Bone marrow (tissue), 2 donors: ENCODE data around the gene BACE2.

Experiments
- DNase-seq, 2 donors: peaks; one replicate each; lab custom pipeline; 2025; lab: John Stamatoyannopoulos, UW

The BACE2 gene

GRCh38 chr21:41322496-41323382, 154.8 kb downstream of the BACE2 start:
- no peak for DNase-seq

DNA sequence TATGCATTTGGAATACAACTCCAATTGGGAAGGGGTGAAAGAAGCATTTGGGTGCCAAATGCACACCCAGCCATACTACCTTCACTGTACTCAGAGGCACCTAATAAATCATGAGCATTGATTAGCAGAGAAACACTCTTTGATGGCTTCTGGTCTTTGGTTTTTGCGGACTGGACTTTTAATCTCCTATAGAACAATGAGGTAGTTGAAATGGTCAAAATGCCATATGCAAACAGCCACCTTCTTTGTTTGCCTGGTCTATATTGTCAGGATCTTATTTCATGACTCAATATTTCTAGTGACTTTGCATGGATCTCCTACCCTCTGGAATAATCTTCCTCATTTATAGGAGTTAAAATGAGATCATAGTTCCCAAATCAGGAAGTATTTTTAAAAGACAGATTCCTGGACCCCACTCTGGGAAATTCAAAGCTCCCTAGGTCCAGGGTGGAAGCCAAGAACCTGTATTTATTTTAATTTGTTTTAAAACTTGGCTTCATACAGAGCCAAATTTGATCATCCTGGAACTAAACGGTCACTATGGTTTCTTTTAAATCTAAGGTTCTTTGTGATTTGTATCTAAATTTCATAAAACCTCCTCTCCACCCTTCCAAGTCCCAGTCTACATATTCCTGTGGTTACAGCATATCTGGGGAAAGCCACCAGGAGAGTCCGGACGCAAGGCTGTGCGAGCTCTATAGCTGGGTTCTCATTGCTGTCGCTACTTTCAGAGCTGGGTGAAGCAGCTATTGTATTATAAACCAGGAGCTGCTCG, 157.4 kb downstream of the BACE2 start:
- DNase-seq = no peak

- no peak for DNase-seq
Measured at GRCh38 chr21:41326414-41327080, 158.6 kb downstream of the BACE2 start.

- DNase-seq = no peak
Measured at GRCh38 chr21:41327753-41328152, 159.8 kb downstream of the BACE2 start.

DNA sequence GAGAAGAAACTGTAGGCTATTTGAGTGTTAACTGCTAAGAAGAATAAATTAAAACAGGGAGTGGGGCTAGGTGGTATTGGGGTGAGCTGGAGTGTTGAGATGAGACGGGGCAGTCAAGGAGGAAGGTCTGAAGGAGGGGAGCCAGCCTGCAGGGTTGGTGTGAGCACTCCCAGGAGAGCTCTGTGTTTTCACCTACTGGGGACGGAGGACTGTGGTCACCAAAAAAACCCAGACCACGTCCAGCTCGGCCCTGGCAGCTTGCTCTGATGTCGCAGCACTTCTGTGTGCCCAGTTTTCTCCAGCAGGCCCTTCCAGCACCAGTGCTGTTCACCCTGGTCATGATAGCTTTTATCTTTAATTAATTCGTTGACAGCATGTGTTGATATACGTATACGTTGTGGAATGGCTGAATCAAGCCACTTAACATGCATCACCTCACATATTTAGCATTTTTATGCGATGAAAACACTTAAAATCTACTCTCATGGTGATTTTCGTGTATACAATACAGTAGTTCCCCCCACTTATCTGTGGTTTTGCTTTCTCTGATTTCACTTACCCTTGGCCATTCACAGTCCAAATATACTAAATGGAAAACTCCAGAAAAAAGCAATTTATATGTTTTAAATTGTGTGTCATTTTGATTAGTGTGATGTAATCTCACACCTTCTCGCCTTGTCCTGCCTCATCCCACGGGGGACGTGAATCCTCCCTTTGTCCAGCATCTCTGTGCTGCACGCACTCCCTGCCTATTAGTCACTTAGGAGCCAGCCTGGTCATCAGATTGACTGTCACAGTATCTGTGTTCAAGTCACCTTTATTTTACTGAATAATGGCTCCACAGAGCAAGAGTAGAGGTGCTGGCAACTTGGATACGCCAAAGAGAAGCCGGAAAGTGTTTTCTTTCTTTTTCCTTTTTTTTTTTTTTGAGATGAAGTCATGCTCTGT, 161.0 kb downstream of the BACE2 start:
- DNase-seq = no peak
